Endodermal cell (in vitro differentiated cells): ENCODE measurements around the gene LYZL2. TPM values are rescaled to one million over a fixed set of nuclear protein-coding genes. Genes with fewer than 3 reads are reported as not detected.
"Not testable (repeated sequence)": the region's sequence is repeated elsewhere in the genome, so short reads cannot be mapped to it uniquely, and the experiment has no call there.

Source experiments
- DNase-seq: peaks from one replicate; pipeline ENCODE4 v3.0.0-alpha.2; 2017
- H3K27ac ChIP-seq: 2 replicates; pipeline ENCODE4 v1.5.1; 2013; ENCODE audit warnings: mild to moderate bottlenecking, low read depth, low read length, moderate library complexity
- H3K27me3 ChIP-seq: 2 replicates; pipeline ENCODE4 v1.6.1; 2013; ENCODE audit warnings: mild to moderate bottlenecking, low read length, moderate library complexity; ENCODE audit not compliant: insufficient read depth, control insufficient read depth, poor library complexity, severe bottlenecking
- H3K36me3 ChIP-seq: 2 replicates; pipeline ENCODE4 v1.7.0; 2013; ENCODE audit warnings: mild to moderate bottlenecking, low read length, moderate library complexity; ENCODE audit not compliant: control insufficient read depth, insufficient read depth
- H3K4me1 ChIP-seq: one replicate; pipeline ENCODE4 v1.7.0; 2013; ENCODE audit warnings: low read length; ENCODE audit not compliant: control insufficient read depth, insufficient read depth
- H3K4me3 ChIP-seq: 2 replicates; pipeline ENCODE4 v1.5.1; 2013; ENCODE audit warnings: mild to moderate bottlenecking, low read length, moderate library complexity
- H3K9ac ChIP-seq: 2 replicates; pipeline ENCODE4 v1.6.1; 2013; ENCODE audit warnings: mild to moderate bottlenecking, low read length, moderate library complexity; ENCODE audit not compliant: poor library complexity, severe bottlenecking; ENCODE audit errors: extremely low read depth
- H3K9me3 ChIP-seq: 2 replicates; pipeline ENCODE4 v1.6.1; 2013; ENCODE audit warnings: mild to moderate bottlenecking, low read length, moderate library complexity; ENCODE audit not compliant: control insufficient read depth
- H3K27ac Mint-ChIP-seq: 2 replicates; pipeline ENCODE4 v1.8.0; 2020; ENCODE audit warnings: mixed read lengths
- H3K27me3 Mint-ChIP-seq: 2 replicates; pipeline ENCODE4 v1.8.0; 2021; ENCODE audit warnings: mild to moderate bottlenecking, mixed read lengths; ENCODE audit not compliant: insufficient read depth
- H3K36me3 Mint-ChIP-seq: 2 replicates; pipeline ENCODE4 v1.8.0; 2020; ENCODE audit warnings: low read depth, mixed read lengths
- H3K4me1 Mint-ChIP-seq: 2 replicates; pipeline ENCODE4 v1.8.0; 2020; ENCODE audit warnings: mixed read lengths
- H3K4me3 Mint-ChIP-seq: 2 replicates; pipeline ENCODE4 v1.8.0; 2020; ENCODE audit warnings: mild to moderate bottlenecking, moderate library complexity, mixed read lengths
- H3K9me3 Mint-ChIP-seq: 2 replicates; pipeline ENCODE4 v1.8.0; 2020; ENCODE audit warnings: mild to moderate bottlenecking, mixed read lengths
- WGBS, 2 experiments: methylation state at CpG; one replicate each; pipeline versions ENCODE4 v1.1.5 to v1.1.7; 2013; ENCODE audit warnings: missing lambda C conversion rate in 2 of 2, mixed read lengths in 1 of 2; ENCODE audit not compliant: insufficient coverage in 1 of 2, insufficient read length in 1 of 2; 5-methylcytosine and 5-hydroxymethylcytosine counted together
- total RNA-seq, 2 donors: library from RNA; stranded (reverse); fragmentation: NEBNext Ultra II Directional in 1 of 2; extraction: Animal tissue kit (Norgen Biotek cat#: 25700) in 1 of 2; gene quantifications; 2 replicates in 1 of 2; 3 replicates in 1 of 2; pipeline ENCODE4 v1.2.1, GENCODE V29; 2021
- TF ChIP-seq, protein P1 (sequence below): fragments of 200-600 bp; sonication (generic); conservative IDR thresholded peaks from 2 replicates; pipeline ENCODE4 v1.5.0; 2021; ENCODE audit warnings: antibody characterized with exemption, mild to moderate bottlenecking

LYZL2 gene
- total RNA-seq, 2 donors from 2014 or later = not detected

DNA sequence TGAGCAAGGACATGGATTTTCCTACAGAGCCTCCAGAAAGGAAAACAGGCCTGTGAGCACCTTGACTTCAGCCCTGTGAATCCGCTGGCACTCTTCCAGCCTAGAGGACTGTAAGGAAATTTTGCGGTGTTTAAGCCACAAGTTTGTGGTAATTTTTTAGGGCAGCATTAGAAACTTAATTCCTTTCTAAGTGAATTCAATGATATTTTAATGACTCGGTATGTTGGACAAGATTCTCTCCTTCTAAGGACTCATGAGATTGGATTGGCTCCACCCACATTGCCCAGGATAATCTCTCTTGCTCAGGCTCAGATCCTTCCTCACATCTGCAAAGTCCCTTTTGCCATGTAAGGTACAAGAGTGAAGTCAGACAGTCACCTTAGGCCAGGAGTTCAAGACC, 4.5 kb downstream of the LYZL2 start:
- no peaks in the 10 kb centered on the region for H3K27me3 ChIP-seq
- H3K36me3 ChIP-seq = no peaks in the 10 kb centered on the region
- peaks cover 2% of the 10 kb centered on the region for H3K27me3 Mint-ChIP-seq
- no peaks in the 10 kb centered on the region for H3K4me1 Mint-ChIP-seq
- no peaks in the 10 kb centered on the region for H3K4me1 ChIP-seq
- H3K9me3 Mint-ChIP-seq = no peaks in the 10 kb centered on the region
- H3K9me3 ChIP-seq = no peaks in the 10 kb centered on the region
- no peak overlapping the region for H3K4me3 Mint-ChIP-seq
- no peak overlapping the region for H3K27ac ChIP-seq
- no peak for DNase-seq
- no peak overlapping the region for H3K27ac Mint-ChIP-seq
- TF ChIP-seq, protein P1, sequence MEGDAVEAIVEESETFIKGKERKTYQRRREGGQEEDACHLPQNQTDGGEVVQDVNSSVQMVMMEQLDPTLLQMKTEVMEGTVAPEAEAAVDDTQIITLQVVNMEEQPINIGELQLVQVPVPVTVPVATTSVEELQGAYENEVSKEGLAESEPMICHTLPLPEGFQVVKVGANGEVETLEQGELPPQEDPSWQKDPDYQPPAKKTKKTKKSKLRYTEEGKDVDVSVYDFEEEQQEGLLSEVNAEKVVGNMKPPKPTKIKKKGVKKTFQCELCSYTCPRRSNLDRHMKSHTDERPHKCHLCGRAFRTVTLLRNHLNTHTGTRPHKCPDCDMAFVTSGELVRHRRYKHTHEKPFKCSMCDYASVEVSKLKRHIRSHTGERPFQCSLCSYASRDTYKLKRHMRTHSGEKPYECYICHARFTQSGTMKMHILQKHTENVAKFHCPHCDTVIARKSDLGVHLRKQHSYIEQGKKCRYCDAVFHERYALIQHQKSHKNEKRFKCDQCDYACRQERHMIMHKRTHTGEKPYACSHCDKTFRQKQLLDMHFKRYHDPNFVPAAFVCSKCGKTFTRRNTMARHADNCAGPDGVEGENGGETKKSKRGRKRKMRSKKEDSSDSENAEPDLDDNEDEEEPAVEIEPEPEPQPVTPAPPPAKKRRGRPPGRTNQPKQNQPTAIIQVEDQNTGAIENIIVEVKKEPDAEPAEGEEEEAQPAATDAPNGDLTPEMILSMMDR = no peak
- H3K9ac ChIP-seq = no peak overlapping the region
- no peak overlapping the region for H3K4me3 ChIP-seq
- no peaks in the 10 kb centered on the region for H3K36me3 Mint-ChIP-seq
- 85 to 95% methylated on average over 2 to 3 of the region's 3 CpGs for WGBS, 2 experiments

DNA sequence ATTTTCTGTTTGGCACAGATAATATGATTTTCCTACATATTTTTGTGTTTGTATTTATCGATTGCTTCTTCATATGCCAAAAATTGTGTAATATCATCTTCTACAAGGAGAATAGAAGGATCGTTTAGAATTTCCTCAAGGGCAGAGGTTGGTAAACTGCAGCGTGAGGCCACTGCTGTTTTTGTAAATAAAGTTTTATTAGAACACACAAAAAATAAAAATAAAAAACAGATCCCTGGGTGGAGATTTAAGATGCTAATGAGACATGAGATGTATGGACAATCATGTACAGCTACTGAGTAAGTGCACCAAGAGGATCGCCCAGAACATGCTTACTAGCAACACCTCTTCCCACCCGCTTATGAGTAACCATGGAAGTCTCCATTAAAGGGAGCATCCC, 9.6 kb downstream of the LYZL2 start:
- DNase-seq = no peak
- TF ChIP-seq, protein P1 = no peak
- no peak overlapping the region for H3K9ac ChIP-seq
- H3K4me3 Mint-ChIP-seq = no peak overlapping the region
- 84 to 96% methylated on average over 2 to 3 of the region's 5 CpGs for WGBS, 2 experiments
- no peak overlapping the region for H3K4me3 ChIP-seq
- H3K4me1 ChIP-seq = no peaks in the 10 kb centered on the region
- no peak overlapping the region for H3K27ac Mint-ChIP-seq
- no peaks in the 10 kb centered on the region for H3K9me3 ChIP-seq
- no peaks in the 10 kb centered on the region for H3K9me3 Mint-ChIP-seq
- H3K4me1 Mint-ChIP-seq = no peaks in the 10 kb centered on the region
- peaks cover 2% of the 10 kb centered on the region for H3K27me3 Mint-ChIP-seq
- no peaks in the 10 kb centered on the region for H3K36me3 ChIP-seq
- H3K36me3 Mint-ChIP-seq = no peaks in the 10 kb centered on the region
- H3K27me3 ChIP-seq = no peaks in the 10 kb centered on the region
- H3K27ac ChIP-seq = no peak overlapping the region

DNA sequence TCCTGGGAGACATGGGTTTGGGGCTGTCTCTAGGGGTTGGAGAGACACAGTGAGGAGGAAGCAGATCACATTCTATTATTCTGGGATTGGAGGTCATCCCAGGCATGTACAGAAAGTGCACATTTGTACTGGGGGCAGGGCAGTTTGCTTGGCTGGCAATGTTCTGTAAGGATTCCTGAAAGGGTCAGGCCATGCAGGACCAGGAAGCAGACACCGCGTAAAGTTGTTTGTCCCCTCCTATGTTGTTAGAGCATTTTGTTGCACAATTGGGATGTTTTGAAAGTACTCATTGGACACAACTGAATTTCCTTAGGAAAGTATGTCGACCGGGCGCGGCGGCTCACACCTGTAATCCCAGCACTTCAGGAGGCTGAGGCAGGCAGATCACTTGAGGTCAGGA, 12.5 kb downstream of the LYZL2 start:
- Mint-ChIP-seq H3K4me3 (no peak overlapping the region), H3K27ac (no peak overlapping the region), H3K4me1 (peaks cover 4% of the 10 kb centered on the region), H3K27me3 (no peaks in the 10 kb centered on the region), H3K36me3 (no peaks in the 10 kb centered on the region), H3K9me3 (no peaks in the 10 kb centered on the region)
- Histone ChIP-seq H3K4me3 (no peak overlapping the region), H3K9me3 (no peaks in the 10 kb centered on the region), H3K4me1 (no peaks in the 10 kb centered on the region), H3K27me3 (no peaks in the 10 kb centered on the region), H3K9ac (no peak overlapping the region), H3K27ac (no peak overlapping the region), H3K36me3 (no peaks in the 10 kb centered on the region)
- 91 to 99% methylated on average over 6 to 7 of the region's 7 CpGs for WGBS, 2 experiments
- TF ChIP-seq, protein P1 = no peak
- no peak for DNase-seq

GRCh38 chr10:30611041-30611440, 18.5 kb downstream of the LYZL2 start:
- H3K4me3 ChIP-seq, H3K27ac ChIP-seq, H3K9me3 Mint-ChIP-seq, H3K4me1 Mint-ChIP-seq, H3K27me3 ChIP-seq, H3K27me3 Mint-ChIP-seq, H3K36me3 Mint-ChIP-seq, H3K36me3 ChIP-seq, H3K4me1 ChIP-seq, DNase-seq, H3K4me3 Mint-ChIP-seq, H3K9ac ChIP-seq, H3K27ac Mint-ChIP-seq, H3K9me3 ChIP-seq: not testable (repeated sequence)
- 82 to 95% methylated on average over 5 to 8 of the region's 8 CpGs for WGBS, 2 experiments
